Stimulated activated CD8-positive, alpha-beta memory T cell treated with anti-CD3 and anti-CD28 coated beads, Interleukin-12 subunit alpha, Interleukin-12 subunit beta, amount 100 ng/mL, for 1 hour (primary cell): ENCODE measurements around the gene CERT1.

Experiments used
- DNase-seq: peaks from one replicate; pipeline ENCODE4 v3.0.0-alpha.2; 2020; ENCODE audit warnings: low read depth

The CERT1 gene

GRCh38 chr5:75395277-75395676, 116.2 kb downstream of the CERT1 start:
- DNase-seq = no peak

- no peak for DNase-seq
These were observed 122.0 kb downstream of the CERT1 start for GRCh38 chr5:75389430-75389829.

- no peak for DNase-seq
These were observed 123.6 kb downstream of the CERT1 start for GRCh38 chr5:75387806-75388205.

GRCh38 chr5:75384218-75384617, 127.2 kb downstream of the CERT1 start:
- no peak for DNase-seq

- DNase-seq = no peak
These were observed 130.0 kb downstream of the CERT1 start for GRCh38 chr5:75381456-75381855.

GRCh38 chr5:75380099-75380498, 131.3 kb downstream of the CERT1 start:
- DNase-seq = no peak

GRCh38 chr5:75375414-75375813, 136.0 kb downstream of the CERT1 start:
- no peak for DNase-seq

GRCh38 chr5:75374394-75374814, 137.0 kb downstream of the CERT1 start:
- DNase-seq = no peak

- DNase-seq = no peak
These were observed 137.6 kb downstream of the CERT1 start for GRCh38 chr5:75373862-75374261.

- no peak for DNase-seq
These were observed 143.0 kb downstream of the CERT1 start for GRCh38 chr5:75368391-75368790.

- no peak for DNase-seq
These were observed 144.0 kb downstream of the CERT1 start for GRCh38 chr5:75367401-75367800.

GRCh38 chr5:75366787-75367186, 144.6 kb downstream of the CERT1 start:
- no peak for DNase-seq

GRCh38 chr5:75365740-75366139, 145.7 kb downstream of the CERT1 start:
- no peak for DNase-seq

GRCh38 chr5:75364571-75365280, 146.7 kb downstream of the CERT1 start:
- DNase-seq = no peak

- no peak for DNase-seq
These were observed 147.5 kb downstream of the CERT1 start for GRCh38 chr5:75363726-75364495.

- DNase-seq = no peak
These were observed 148.3 kb downstream of the CERT1 start for GRCh38 chr5:75363111-75363510.

GRCh38 chr5:75362474-75362975, 148.9 kb downstream of the CERT1 start:
- no peak for DNase-seq

- no peak for DNase-seq
These were observed 150.1 kb downstream of the CERT1 start for GRCh38 chr5:75361310-75361709.

- DNase-seq = no peak
These were observed 153.3 kb downstream of the CERT1 start for GRCh38 chr5:75358117-75358516.

GRCh38 chr5:75356719-75357118, 154.7 kb downstream of the CERT1 start:
- no peak for DNase-seq

- DNase-seq = no peak
These were observed 156.2 kb downstream of the CERT1 start for GRCh38 chr5:75355236-75355635.

GRCh38 chr5:75351139-75351926, 160.1 kb downstream of the CERT1 start:
- no peak for DNase-seq

GRCh38 chr5:75349663-75350062, 161.8 kb downstream of the CERT1 start:
- no peak for DNase-seq
